ENCODE measurements around the gene FGF12. TPM values are rescaled to one million over a fixed set of nuclear protein-coding genes. Genes with fewer than 3 reads are reported as not detected.
A peak's percentile ranks its signal among the peaks of the same experiment; 100 is the strongest.

The FGF12 gene
- total and polyA plus RNA-seq, 2 donors (not counting 1 experiment from before 2014, with no cell fraction given), result 0.03 TPM; not detected in 1

DNA sequence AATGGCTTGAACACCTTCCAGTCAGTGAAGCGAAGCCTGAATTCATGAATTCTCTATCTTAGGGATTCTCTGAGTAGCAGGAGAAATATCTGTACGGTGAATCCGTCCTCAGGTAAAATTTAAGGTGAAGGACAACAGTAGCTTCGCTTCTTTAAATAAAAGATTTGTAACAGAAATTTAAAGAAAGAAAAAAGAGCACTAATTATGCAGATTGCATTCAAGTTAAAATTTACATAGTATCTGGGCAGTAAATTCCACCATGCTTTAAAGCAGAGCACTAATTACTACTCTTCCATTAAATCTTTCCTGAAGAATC, 282.6 kb downstream of the FGF12 start:
- H3K9me3 ChIP-seq (ENCODE audit: control extremely low read depth in 1 of 3, control insufficient read depth in 2 of 3, insufficient read depth in 1 of 3, low read length in 2 of 3), result no peaks in the 10 kb centered on the region
- H3K27ac ChIP-seq (ENCODE audit: low read length in 2 of 2), result no peak overlapping the region
- H3K27me3 ChIP-seq (replicated peaks in 1 of 4; ENCODE audit: control extremely low read depth in 1 of 4, control insufficient read depth in 3 of 4, insufficient read depth in 4 of 4, low read length in 3 of 4), result peaks cover 0 to 9% (median 2%) of the 10 kb centered on the region in 4 experiments
- DNase-seq (no peak), ATAC-seq (ENCODE audit: low read depth) (no peak)
- no peaks in the 10 kb centered on the region for H3K79me2 ChIP-seq (ENCODE audit: control insufficient read depth, insufficient read depth, low read length)
- peaks cover 4% of the 10 kb centered on the region for H3K4me1 Mint-ChIP-seq
- H3K4me3 Mint-ChIP-seq, result no peak overlapping the region
- ChIA-PET CTCF (interaction anchor here (0.7 to 4.1 kb wide), 21 partner anchors 8 to 1744 kb away, joined by 3 to 48 read pairs (median 6); no protein-coding TSS in a partner anchor), POLR2A (no interaction called here)
- H3K27me3 Mint-ChIP-seq, result peaks cover 32% of the 10 kb centered on the region
- H2AFZ ChIP-seq (ENCODE audit: insufficient read depth, low read depth, low read length, poor library complexity, severe bottlenecking), result no peak overlapping the region
- H3K4me2 ChIP-seq (replicated peaks; ENCODE audit: low read depth, low read length, poor library complexity, severe bottlenecking), result no peak overlapping the region
- no peak for TF ChIP-seq EZH2 (IDR thresholded peaks at IDR 0.05; ENCODE audit: borderline replicate concordance, insufficient read depth, low read depth, low read length, poor library complexity, severe bottlenecking)
- TF ChIP-seq, protein P1, sequence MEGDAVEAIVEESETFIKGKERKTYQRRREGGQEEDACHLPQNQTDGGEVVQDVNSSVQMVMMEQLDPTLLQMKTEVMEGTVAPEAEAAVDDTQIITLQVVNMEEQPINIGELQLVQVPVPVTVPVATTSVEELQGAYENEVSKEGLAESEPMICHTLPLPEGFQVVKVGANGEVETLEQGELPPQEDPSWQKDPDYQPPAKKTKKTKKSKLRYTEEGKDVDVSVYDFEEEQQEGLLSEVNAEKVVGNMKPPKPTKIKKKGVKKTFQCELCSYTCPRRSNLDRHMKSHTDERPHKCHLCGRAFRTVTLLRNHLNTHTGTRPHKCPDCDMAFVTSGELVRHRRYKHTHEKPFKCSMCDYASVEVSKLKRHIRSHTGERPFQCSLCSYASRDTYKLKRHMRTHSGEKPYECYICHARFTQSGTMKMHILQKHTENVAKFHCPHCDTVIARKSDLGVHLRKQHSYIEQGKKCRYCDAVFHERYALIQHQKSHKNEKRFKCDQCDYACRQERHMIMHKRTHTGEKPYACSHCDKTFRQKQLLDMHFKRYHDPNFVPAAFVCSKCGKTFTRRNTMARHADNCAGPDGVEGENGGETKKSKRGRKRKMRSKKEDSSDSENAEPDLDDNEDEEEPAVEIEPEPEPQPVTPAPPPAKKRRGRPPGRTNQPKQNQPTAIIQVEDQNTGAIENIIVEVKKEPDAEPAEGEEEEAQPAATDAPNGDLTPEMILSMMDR (IDR thresholded peaks at IDR 0.05), result peak; percentile 54
- WGBS (ENCODE audit: insufficient coverage), result 20% methylated on average over 1 of the region's 4 CpGs
- H3K4me1 ChIP-seq (ENCODE audit: control insufficient read depth in 2 of 2, insufficient read depth in 2 of 2, low read length in 2 of 2), result no peaks in the 10 kb centered on the region
- H4K20me1 ChIP-seq (ENCODE audit: control insufficient read depth, insufficient read depth, low read length, poor library complexity, severe bottlenecking), result no peaks in the 10 kb centered on the region
- H3K36me3 ChIP-seq (replicated peaks in 1 of 2; ENCODE audit: control extremely low read depth in 1 of 2, control insufficient read depth in 1 of 2, extremely low read depth in 1 of 2, insufficient read depth in 2 of 2, low read length in 1 of 2), result no peaks in the 10 kb centered on the region
- no peak overlapping the region for H3K9ac ChIP-seq (ENCODE audit: low read length)
- H3K9me3 Mint-ChIP-seq (ENCODE audit: insufficient read depth), result no peaks in the 10 kb centered on the region
- intact Hi-C loops (cut with micrococcal nuclease), result loop anchor here (2.0 to 5.0 kb wide), 2 partner anchors 1308 to 1632 kb away; no protein-coding TSS in a partner anchor
- no peak overlapping the region for H3K4me3 ChIP-seq (ENCODE audit: control extremely low read depth in 1 of 5, extremely low read depth in 1 of 5, insufficient read depth in 1 of 5, low read depth in 2 of 5, low read length in 4 of 5)
- no peak overlapping the region for H3K27ac Mint-ChIP-seq

DNA sequence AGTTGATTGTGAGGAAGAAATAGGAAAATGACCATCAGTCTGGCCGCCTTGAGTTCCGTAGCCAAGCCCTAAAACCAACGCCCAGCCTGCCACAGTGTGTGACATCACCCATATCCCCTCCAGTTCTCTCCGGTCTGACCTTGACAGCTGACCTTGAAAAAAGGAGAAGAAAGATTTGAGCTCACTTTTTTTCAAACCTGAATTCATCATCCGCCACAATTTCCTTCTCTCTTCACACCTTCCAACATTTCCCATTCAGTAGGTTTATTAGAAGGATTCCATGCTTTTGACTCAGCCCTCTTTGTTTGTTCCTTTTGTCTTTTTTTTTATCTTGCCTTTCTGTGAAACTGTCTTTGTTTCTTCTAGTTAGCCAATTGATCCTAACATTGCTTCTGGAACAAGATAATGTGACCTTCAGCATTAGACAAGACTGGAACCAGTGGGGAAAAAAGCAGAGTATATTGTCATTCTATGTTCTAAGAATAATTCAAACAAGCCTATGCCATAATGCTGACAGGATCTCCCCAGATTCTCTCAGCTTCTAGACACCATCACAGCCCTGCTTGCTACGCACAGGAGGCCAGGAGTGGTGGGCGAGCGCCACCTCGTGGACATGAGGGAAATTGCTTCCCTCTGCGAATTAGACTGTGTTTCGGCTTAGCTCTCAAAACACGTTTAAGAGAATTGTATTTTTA, 283.1 kb downstream of the FGF12 start:
- H3K79me2 ChIP-seq (ENCODE audit: control insufficient read depth, insufficient read depth, low read length), result no peaks in the 10 kb centered on the region
- H2AFZ ChIP-seq (ENCODE audit: insufficient read depth, low read depth, low read length, poor library complexity, severe bottlenecking), result no peak overlapping the region
- no peak for TF ChIP-seq EZH2 (IDR thresholded peaks at IDR 0.05; ENCODE audit: borderline replicate concordance, insufficient read depth, low read depth, low read length, poor library complexity, severe bottlenecking)
- TF ChIP-seq, protein P1 (IDR thresholded peaks at IDR 0.05), result peak; percentile 99
- ChIA-PET CTCF (interaction anchor here (0.7 to 4.1 kb wide), 23 partner anchors 9 to 1743 kb away, joined by 3 to 48 read pairs (median 6); no protein-coding TSS in a partner anchor), POLR2A (no interaction called here)
- no peak overlapping the region for H3K4me2 ChIP-seq (replicated peaks; ENCODE audit: low read depth, low read length, poor library complexity, severe bottlenecking)
- H3K9ac ChIP-seq (ENCODE audit: low read length), result no peak overlapping the region
- H3K27me3 ChIP-seq (replicated peaks in 1 of 4; ENCODE audit: control extremely low read depth in 1 of 4, control insufficient read depth in 3 of 4, insufficient read depth in 4 of 4, low read length in 3 of 4), result peaks cover 0 to 9% (median 2%) of the 10 kb centered on the region in 4 experiments
- Mint-ChIP-seq H3K27me3 (peaks cover 35% of the 10 kb centered on the region), H3K9me3 (ENCODE audit: insufficient read depth) (no peaks in the 10 kb centered on the region), H3K4me3 (no peak overlapping the region), H3K4me1 (peaks cover 4% of the 10 kb centered on the region), H3K27ac (no peak overlapping the region)
- H3K4me1 ChIP-seq (ENCODE audit: control insufficient read depth in 2 of 2, insufficient read depth in 2 of 2, low read length in 2 of 2), result no peaks in the 10 kb centered on the region
- H3K9me3 ChIP-seq (ENCODE audit: control extremely low read depth in 1 of 3, control insufficient read depth in 2 of 3, insufficient read depth in 1 of 3, low read length in 2 of 3), result no peaks in the 10 kb centered on the region
- no peak overlapping the region for H3K4me3 ChIP-seq (ENCODE audit: control extremely low read depth in 1 of 5, extremely low read depth in 1 of 5, insufficient read depth in 1 of 5, low read depth in 2 of 5, low read length in 4 of 5)
- no peaks in the 10 kb centered on the region for H3K36me3 ChIP-seq (replicated peaks in 1 of 2; ENCODE audit: control extremely low read depth in 1 of 2, control insufficient read depth in 1 of 2, extremely low read depth in 1 of 2, insufficient read depth in 2 of 2, low read length in 1 of 2)
- DNase-seq, result peak; percentile 62
- intact Hi-C loops (cut with micrococcal nuclease), result loop anchor here (2.0 to 5.0 kb wide), 2 partner anchors 1307 to 1632 kb away; no protein-coding TSS in a partner anchor
- H4K20me1 ChIP-seq (ENCODE audit: control insufficient read depth, insufficient read depth, low read length, poor library complexity, severe bottlenecking), result no peaks in the 10 kb centered on the region
- no peak overlapping the region for H3K27ac ChIP-seq (ENCODE audit: low read length in 2 of 2)
- peak; percentile 61 for ATAC-seq (ENCODE audit: low read depth)
- 4% methylated on average over 4 of the region's 12 CpGs for WGBS (ENCODE audit: insufficient coverage)
